OCI-LY1 (cell line): Measurements from ENCODE around the gene EIF6.

ENCODE experiments used
- EZH2 ChIP-seq: fragments of 200-600 bp; sonication (generic), shearing (Covaris generic); IDR thresholded peaks from 2 replicates; pipeline ENCODE4 v1.8.0; 2017; ENCODE audit warnings: borderline replicate concordance, mixed run types, mild to moderate bottlenecking, antibody characterized with exemption, low read length, moderate library complexity, mixed read lengths
- TF ChIP-seq, protein P1 (sequence below): fragments of 200-600 bp; sonication (generic), shearing (Covaris generic); IDR thresholded peaks from 2 replicates; pipeline ENCODE4 v1.5.1; 2017; ENCODE audit warnings: mild to moderate bottlenecking, antibody characterized with exemption, low read length, moderate library complexity, mixed read lengths

DNA sequence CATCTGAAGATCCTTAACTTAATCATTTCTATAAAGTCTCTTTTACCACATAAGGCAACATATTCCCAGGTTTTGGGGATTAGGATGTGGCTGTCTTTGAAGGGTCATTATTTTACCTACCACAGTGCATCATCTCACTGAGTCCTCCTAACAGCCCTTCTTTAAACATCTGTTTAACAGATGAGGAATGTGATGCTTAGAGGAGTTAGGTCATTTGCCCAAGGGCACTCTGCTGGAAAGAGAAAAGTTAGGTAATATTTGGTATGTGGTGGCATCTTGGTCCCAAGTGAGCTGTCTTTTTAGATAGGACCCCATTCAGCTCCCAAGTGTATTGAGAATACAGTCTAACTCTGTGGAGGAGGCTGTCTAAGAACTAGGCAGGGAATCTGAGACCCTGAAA lies 47.1 kb downstream of the EIF6 start:
- no peak for TF ChIP-seq EZH2
- TF ChIP-seq, protein P1, sequence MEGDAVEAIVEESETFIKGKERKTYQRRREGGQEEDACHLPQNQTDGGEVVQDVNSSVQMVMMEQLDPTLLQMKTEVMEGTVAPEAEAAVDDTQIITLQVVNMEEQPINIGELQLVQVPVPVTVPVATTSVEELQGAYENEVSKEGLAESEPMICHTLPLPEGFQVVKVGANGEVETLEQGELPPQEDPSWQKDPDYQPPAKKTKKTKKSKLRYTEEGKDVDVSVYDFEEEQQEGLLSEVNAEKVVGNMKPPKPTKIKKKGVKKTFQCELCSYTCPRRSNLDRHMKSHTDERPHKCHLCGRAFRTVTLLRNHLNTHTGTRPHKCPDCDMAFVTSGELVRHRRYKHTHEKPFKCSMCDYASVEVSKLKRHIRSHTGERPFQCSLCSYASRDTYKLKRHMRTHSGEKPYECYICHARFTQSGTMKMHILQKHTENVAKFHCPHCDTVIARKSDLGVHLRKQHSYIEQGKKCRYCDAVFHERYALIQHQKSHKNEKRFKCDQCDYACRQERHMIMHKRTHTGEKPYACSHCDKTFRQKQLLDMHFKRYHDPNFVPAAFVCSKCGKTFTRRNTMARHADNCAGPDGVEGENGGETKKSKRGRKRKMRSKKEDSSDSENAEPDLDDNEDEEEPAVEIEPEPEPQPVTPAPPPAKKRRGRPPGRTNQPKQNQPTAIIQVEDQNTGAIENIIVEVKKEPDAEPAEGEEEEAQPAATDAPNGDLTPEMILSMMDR: no peak
